KBM-7 (cell line): ENCODE measurements around the gene UNC5C.

Experiments used
- DNase-seq: peaks from one replicate; pipeline ENCODE4 v3.0.0-alpha.2; 2015
- in situ Hi-C: fragments of 300-500 bp; cut with MboI; formaldehyde crosslinking; loops from 2 replicates; pipeline ENCODE4 v1.14.3; 2020; ENCODE audit warnings: low sequenced_read_pairs, low pct_unique_long_range_greater_than_20kb, mixed read lengths

The UNC5C gene

GRCh38 chr4:95547715-95548471 is 880 bp downstream of the UNC5C start:
- in situ Hi-C loops = no loop called here
- no peak for DNase-seq

GRCh38 chr4:95546866-95547714 is 1.7 kb downstream of the UNC5C start:
- no peak for DNase-seq
- in situ Hi-C loops = no loop called here

- in situ Hi-C loops = no loop called here
These were observed 2.6 kb downstream of the UNC5C start for GRCh38 chr4:95546221-95546620.

DNA sequence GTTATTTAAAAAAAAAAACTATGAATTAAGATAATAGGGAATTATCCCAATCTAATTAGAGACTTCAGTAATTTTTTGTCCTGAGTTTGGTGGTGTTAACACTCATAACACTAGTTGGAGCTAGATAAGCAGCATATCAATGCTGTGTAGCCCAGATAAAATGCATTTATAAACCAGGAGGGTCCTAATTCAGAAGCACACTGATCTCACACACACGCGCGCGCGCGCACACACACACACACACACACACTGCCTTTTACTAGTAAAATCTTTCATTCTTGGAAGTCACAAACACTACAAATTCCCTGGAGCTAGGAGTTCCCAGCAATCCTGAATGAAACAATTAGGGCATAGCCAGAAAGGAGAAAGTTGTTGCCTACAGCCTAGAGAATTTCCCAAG is 3.2 kb downstream of the UNC5C start:
- in situ Hi-C loops = no loop called here
- no peak for DNase-seq

More at GRCh38 chr4:95546221-95546620, 2.6 kb downstream of the UNC5C start:
- no peak for DNase-seq

- DNase-seq = no peak
- in situ Hi-C loops = no loop called here
These were observed 4.4 kb downstream of the UNC5C start for GRCh38 chr4:95544113-95545103.

GRCh38 chr4:95541889-95542607 is 6.7 kb downstream of the UNC5C start:
- no peak for DNase-seq
- in situ Hi-C loops = no loop called here

DNA sequence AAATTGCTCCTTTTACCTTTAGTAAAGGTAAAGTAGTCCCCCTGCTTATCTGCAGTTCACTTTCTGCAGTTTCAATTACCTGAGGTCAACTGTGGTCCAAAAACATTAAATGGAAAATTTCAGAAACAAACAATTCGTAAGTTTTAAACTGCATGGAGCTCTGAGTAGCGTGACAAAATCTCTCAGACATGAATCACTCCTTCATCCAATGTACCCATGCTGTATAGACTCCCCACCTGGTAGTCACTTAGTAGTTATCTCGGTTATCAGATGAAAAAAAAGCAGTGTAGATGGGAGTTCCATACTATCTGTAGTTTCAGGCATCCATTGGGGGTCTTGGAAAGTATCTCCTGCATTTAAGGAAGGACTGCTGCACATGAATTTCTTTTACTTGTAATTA is 7.7 kb downstream of the UNC5C start:
- in situ Hi-C loops = no loop called here
- no peak for DNase-seq

- no peak for DNase-seq
- in situ Hi-C loops = no loop called here
These were observed 8.5 kb downstream of the UNC5C start for GRCh38 chr4:95540227-95540626.

DNA sequence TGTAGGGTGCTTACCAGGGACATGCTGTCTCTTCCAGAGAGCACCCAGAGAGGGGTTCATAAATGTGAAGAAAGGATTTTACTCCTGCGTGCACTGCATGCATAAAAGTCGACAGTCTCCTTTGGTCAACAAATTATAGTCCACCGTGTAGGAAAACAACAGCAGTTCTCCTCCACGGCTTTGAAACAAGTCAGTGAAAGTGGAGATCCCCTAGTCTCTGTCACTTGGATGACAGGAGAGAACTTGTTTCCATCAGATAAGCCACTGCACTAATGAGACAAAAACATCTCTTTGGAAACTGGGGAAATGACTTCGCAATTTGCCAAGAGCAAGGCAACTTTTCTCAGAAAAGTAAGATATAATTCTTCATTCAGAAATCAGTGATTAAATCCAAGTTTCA is 9.7 kb downstream of the UNC5C start:
- in situ Hi-C loops = no loop called here
- no peak for DNase-seq

DNA sequence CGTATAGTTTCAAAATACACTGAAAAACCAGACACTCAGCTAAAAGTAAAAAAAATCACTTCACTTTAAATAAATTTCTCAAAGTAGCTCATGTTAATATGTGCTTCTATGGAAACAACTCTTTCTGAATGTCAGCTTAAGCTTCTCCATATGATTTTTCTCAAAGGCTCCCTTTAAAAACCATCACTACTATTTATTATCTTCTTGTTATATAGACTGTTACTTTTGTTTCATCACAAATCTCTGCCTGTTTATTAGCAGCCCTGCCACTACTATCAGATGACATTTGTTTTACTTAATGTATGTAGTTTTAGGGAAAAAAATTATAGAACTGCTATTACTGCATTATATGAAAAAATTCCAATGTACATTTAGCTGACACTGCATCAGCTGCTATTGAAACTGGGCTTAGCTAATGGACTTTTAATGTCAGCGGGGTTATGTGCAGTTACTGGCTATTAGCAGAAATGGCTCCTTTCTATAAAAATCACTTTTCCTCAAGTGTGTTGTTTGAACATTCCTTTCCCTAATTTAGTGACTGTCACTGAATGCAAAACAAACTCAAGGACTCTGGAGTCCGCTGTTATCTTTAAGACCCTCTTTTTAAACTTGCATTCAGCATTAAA is 10.8 kb downstream of the UNC5C start:
- no peak for DNase-seq

DNA sequence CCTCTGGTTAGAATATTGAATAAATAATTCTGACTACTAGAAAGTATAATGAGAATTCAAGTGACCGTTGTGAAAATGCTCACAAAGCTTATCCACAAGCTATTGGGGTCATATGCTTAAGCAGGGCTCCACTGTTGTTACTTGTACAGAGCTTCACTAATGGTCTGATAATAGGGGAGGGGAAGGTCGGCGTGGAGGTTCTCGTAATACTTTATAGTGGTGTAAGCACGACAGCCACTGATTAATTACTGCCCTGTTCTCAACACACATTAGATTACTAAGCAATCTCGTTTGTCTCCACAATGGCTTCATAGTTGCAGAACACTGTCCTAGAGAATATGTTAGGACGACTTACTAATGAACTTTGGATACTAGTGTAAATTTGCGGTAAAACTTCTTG is 11.6 kb downstream of the UNC5C start:
- in situ Hi-C loops = no loop called here
- DNase-seq = no peak

More for the DNA sequence above, 10.8 kb downstream of the UNC5C start:
- in situ Hi-C loops = no loop called here

GRCh38 chr4:95536650-95537049 is 12.1 kb downstream of the UNC5C start:
- in situ Hi-C loops = no loop called here
- DNase-seq = no peak

- DNase-seq = no peak
- in situ Hi-C loops = no loop called here
These were observed 13.6 kb downstream of the UNC5C start for GRCh38 chr4:95535180-95535579.

GRCh38 chr4:95534032-95534431 is 14.7 kb downstream of the UNC5C start:
- DNase-seq = no peak
- in situ Hi-C loops = no loop called here

GRCh38 chr4:95533254-95533653 is 15.5 kb downstream of the UNC5C start:
- no peak for DNase-seq
- in situ Hi-C loops = no loop called here

DNA sequence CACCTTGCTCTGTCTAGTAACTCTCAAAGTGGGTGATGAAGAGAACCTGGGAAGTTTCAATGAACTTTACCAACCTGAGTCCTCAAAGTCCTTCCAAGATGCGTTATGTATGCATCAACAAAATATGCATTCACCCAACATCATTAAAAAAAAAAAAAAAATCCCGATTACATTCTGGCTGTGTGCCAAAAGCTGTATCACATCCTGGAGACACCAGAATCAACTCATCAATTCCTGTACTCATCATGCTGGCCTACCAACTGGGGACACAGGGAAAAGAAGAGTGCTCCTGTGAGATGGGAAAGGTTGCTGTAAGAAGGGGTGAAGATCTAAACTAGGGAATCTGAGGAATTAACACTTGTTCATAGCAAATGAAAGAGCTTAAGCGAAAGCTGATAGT is 16.5 kb downstream of the UNC5C start:
- no peak for DNase-seq

GRCh38 chr4:95531141-95531540 is 17.6 kb downstream of the UNC5C start:
- DNase-seq = no peak
- in situ Hi-C loops = no loop called here

More for the DNA sequence above, 16.5 kb downstream of the UNC5C start:
- in situ Hi-C loops = no loop called here

- in situ Hi-C loops = no loop called here
- DNase-seq = no peak
These were observed 18.8 kb downstream of the UNC5C start for GRCh38 chr4:95529946-95530345.
